T47D (cell line): ENCODE results near the gene DENND1B.

ENCODE experiments used
- DNase-seq, 2 experiments: peaks; one replicate each; pipeline versions ENCODE4 v3.0.0 to v3.0.0-alpha.2; 2011 to 2012; ENCODE audit warnings: low read depth in 1 of 2, low spot score in 1 of 2
- JUND ChIP-seq: IDR thresholded peaks from 2 replicates; pipeline ENCODE4 v1.6.1; 2012; ENCODE audit warnings: low read depth
- in situ Hi-C: cut with HindIII; loops from 2 replicates; pipeline ENCODE4 v1.10.0; 2016; ENCODE audit warnings: low sequenced_read_pairs, low pct_unique_long_range_greater_than_20kb

DENND1B gene

DNA sequence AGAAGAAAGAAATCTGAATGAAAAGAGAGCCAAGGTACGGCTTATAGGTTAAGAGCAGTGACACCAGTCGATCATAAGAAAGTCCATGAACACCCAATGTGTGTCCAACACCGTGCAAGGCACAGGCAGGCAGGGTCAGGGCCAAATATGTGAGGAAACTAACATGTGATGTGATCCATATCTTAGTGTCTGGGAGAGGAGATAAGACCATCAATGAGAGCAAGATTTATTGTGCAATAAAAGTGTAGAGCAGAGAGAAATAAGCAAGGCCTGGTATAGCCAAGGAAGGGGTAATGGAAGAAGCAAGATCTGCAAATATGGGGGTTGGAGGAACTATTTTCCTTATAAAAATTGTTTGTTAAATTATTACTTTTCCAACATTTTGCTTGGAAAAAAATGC, 308.5 kb downstream of the DENND1B start:
- DNase-seq, result no peak
- TF ChIP-seq JUND, result no peak
- in situ Hi-C loops, result no loop called here

DNA sequence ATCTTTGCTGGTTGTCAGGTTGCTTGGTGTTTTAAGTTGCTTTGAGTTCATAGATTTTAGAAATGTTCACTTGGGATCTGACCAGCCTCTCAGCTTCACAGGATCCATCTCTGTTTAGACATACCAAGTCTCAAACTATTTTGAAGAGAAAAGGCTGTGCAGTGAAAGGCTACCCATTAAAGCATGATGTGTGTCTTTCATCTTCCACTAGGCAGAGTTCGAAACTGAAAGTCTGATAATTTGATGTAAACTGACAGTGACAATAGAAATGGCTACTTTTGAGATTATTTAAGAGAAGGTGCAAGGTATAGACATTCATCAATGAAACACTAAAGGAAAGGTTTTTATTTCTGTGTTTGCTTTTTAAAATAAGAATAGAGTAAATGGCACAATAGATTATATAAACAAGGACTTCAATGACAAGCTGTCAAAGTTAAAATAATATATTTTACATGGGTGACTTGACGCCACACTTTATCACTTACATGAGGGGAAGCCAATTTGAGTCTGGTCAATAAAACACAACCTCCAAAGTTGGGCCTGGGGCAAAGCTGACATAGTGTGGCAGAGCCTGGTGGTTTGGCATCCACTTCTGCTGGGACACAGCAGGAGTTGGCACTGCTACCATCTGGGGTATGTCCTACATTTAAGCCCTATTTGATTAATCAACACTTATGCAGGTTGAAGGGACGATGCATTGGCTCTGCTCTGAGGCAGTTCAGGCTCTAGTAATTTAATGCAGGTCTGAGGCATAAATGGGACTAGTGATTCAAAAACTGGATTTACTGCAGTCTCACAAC, 309.6 kb downstream of the DENND1B start:
- in situ Hi-C loops, result no loop called here
- DNase-seq, result no peak
- TF ChIP-seq JUND, result no peak

DNA sequence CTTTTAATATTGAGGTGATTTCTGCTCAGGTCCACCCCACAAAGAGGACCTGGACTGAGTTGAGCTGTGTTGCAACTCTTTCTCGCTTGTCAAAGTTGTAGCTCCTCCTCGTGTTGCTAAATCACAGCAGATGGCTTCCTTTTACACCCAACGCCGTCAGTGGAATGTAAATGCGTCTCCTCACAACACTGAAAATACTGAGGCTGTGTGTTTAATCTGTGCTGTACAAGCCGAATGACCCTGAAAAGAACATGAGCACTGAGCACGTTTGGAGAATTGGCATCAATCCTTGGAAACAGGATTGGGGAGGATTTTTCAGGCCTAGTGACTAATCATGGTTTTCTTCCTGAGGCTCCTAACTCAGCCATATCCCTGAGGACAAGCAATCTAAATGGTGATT, 311.2 kb downstream of the DENND1B start:
- DNase-seq, result no peak
- no peak for TF ChIP-seq JUND
- in situ Hi-C loops, result no loop called here

- no peak for TF ChIP-seq JUND
- no peak for DNase-seq
- in situ Hi-C loops, result no loop called here
Observed at GRCh38 chr1:197463142-197463541, 312.1 kb downstream of the DENND1B start.

DNA sequence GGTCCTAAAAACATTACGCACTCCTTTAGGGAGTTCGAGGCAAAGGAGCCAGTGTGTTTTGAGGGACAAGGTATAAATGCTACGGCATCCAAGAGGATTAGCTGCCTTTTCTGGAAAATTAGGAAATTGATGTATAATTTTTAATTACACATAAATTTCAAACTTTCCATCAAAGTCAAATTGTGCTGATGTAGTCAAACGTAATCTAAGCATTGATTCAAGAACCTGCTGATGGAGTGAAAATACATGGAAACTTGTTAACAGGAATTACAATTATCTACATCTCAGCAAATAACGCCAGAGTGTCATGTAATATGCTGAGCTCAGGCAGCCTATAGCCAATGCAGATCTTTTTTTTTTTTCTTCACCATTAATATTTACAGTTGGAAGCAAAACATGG, 312.7 kb downstream of the DENND1B start:
- no peak for TF ChIP-seq JUND
- in situ Hi-C loops, result no loop called here
- no peak for DNase-seq
